H9 (cell line): ENCODE measurements around the gene HPS3. TPM values are rescaled to one million over a fixed set of nuclear protein-coding genes. Genes with fewer than 3 reads are reported as not detected.

ENCODE experiments used
- DNase-seq: peaks from one replicate; pipeline ENCODE4 v3.0.0-alpha.2; 2017
- H2AFZ ChIP-seq: one replicate; pipeline ENCODE4 v1.6.1; 2013; ENCODE audit warnings: mild to moderate bottlenecking, low read length, control low read depth, moderate library complexity
- H2AK5ac ChIP-seq: 2 replicates; pipeline ENCODE4 v1.6.1; 2013; ENCODE audit warnings: low read length, control low read depth, mixed read lengths; ENCODE audit not compliant: insufficient read length
- H2BK120ac ChIP-seq: one replicate; pipeline ENCODE4 v1.6.1; 2013; ENCODE audit warnings: low read depth, mild to moderate bottlenecking, low read length, control low read depth, inconsistent platforms; ENCODE audit not compliant: poor library complexity, severe bottlenecking
- H2BK12ac ChIP-seq: 2 replicates; pipeline ENCODE4 v1.6.1; 2013; ENCODE audit warnings: low read length, control low read depth, mixed read lengths, low read depth; ENCODE audit not compliant: insufficient read length
- H2BK15ac ChIP-seq: 2 replicates; pipeline ENCODE4 v1.6.1; 2013; ENCODE audit warnings: low read depth, low read length, control low read depth
- H2BK20ac ChIP-seq: one replicate; pipeline ENCODE4 v1.6.1; 2013; ENCODE audit warnings: low read depth, mild to moderate bottlenecking, low read length, control low read depth, inconsistent platforms; ENCODE audit not compliant: poor library complexity, severe bottlenecking
- H2BK5ac ChIP-seq: 2 replicates; pipeline ENCODE4 v1.6.1; 2013; ENCODE audit warnings: low read length, control low read depth, mixed read lengths; ENCODE audit not compliant: insufficient read length
- H3K14ac ChIP-seq: 2 replicates; pipeline ENCODE4 v1.6.1; 2013; ENCODE audit warnings: low read length, control low read depth; ENCODE audit not compliant: insufficient read depth
- H3K18ac ChIP-seq: 2 replicates; pipeline ENCODE4 v1.6.1; 2013; ENCODE audit warnings: low read depth, mild to moderate bottlenecking, mixed read lengths, low read length, control low read depth; ENCODE audit not compliant: insufficient read length
- H3K23ac ChIP-seq: 2 replicates; pipeline ENCODE4 v1.6.1; 2013; ENCODE audit warnings: low read length, control low read depth, mixed read lengths, low read depth; ENCODE audit not compliant: insufficient read length
- H3K23me2 ChIP-seq: 2 replicates; pipeline ENCODE4 v1.6.1; 2013; ENCODE audit warnings: low read depth, mild to moderate bottlenecking, mixed read lengths, low read length, control low read depth; ENCODE audit not compliant: insufficient read length, poor library complexity, severe bottlenecking
- H3K27ac ChIP-seq: 2 replicates; pipeline ENCODE4 v1.5.1; 2013; ENCODE audit warnings: low read length, control low read depth, mixed read lengths, low read depth; ENCODE audit not compliant: insufficient read length
- H3K27me3 ChIP-seq: 2 replicates; pipeline ENCODE4 v1.6.1; 2013; ENCODE audit warnings: low read length, control low read depth, inconsistent platforms; ENCODE audit not compliant: insufficient read depth
- H3K4ac ChIP-seq: 2 replicates; pipeline ENCODE4 v1.6.1; 2013; ENCODE audit warnings: low read depth, mild to moderate bottlenecking, control low read depth, inconsistent platforms, low read length, moderate library complexity
- H3K4me1 ChIP-seq: 2 replicates; pipeline ENCODE4 v1.6.1; 2013; ENCODE audit warnings: low read length, control low read depth, inconsistent platforms; ENCODE audit not compliant: insufficient read depth
- H3K4me2 ChIP-seq: 2 replicates; pipeline ENCODE4 v1.6.1; 2013; ENCODE audit warnings: low read length, control low read depth, mixed read lengths; ENCODE audit not compliant: insufficient read length, insufficient read depth
- H3K56ac ChIP-seq: 2 replicates; pipeline ENCODE4 v1.6.1; 2013; ENCODE audit warnings: low read depth, mild to moderate bottlenecking, mixed read lengths, low read length, control low read depth; ENCODE audit not compliant: insufficient read length
- H3K79me1 ChIP-seq: 2 replicates; pipeline ENCODE4 v1.6.1; 2013; ENCODE audit warnings: low read depth, mild to moderate bottlenecking, moderate library complexity, low read length, control low read depth, inconsistent platforms; ENCODE audit not compliant: insufficient read depth, poor library complexity, severe bottlenecking
- H3K79me2 ChIP-seq: 2 replicates; pipeline ENCODE4 v1.6.1; 2013; ENCODE audit warnings: low read length, control low read depth, inconsistent platforms; ENCODE audit not compliant: insufficient read depth
- H3K9ac ChIP-seq: 2 replicates; pipeline ENCODE4 v1.6.1; 2013; ENCODE audit warnings: low read length, control low read depth, mixed read lengths; ENCODE audit not compliant: insufficient read length; ENCODE audit errors: extremely low read depth
- H3K9me3 ChIP-seq: one replicate; pipeline ENCODE4 v1.6.1; 2013; ENCODE audit warnings: low read depth, low read length, inconsistent platforms; ENCODE audit not compliant: control insufficient read depth
- H3T11ph ChIP-seq: one replicate; pipeline ENCODE4 v1.6.1; 2013; ENCODE audit warnings: mild to moderate bottlenecking, low read length, control low read depth, inconsistent platforms
- H4K20me1 ChIP-seq: one replicate; pipeline ENCODE4 v1.6.1; 2013; ENCODE audit not compliant: control insufficient read depth, insufficient read length, insufficient read depth
- H4K5ac ChIP-seq: 2 replicates; pipeline ENCODE4 v1.6.1; 2013; ENCODE audit warnings: low read depth, mild to moderate bottlenecking, mixed read lengths, low read length, control low read depth; ENCODE audit not compliant: insufficient read length
- H4K8ac ChIP-seq: replicated peaks from 2 replicates; pipeline ENCODE4 v1.6.1; 2013; ENCODE audit warnings: low read length, control low read depth, mixed read lengths, low read depth; ENCODE audit not compliant: insufficient read length
- H4K91ac ChIP-seq: 2 replicates; pipeline ENCODE4 v1.6.1; 2013; ENCODE audit warnings: low read depth, mild to moderate bottlenecking, moderate library complexity, mixed read lengths, low read length, control low read depth; ENCODE audit not compliant: insufficient read length
- H3K27ac Mint-ChIP-seq, 3 experiments: 2 replicates in 2 of 3; 3 replicates in 1 of 3; pipeline ENCODE4 v1.8.0; 2020 to 2021; ENCODE audit warnings: mixed read lengths in 3 of 3, mild to moderate bottlenecking in 1 of 3, moderate library complexity in 1 of 3
- H3K27me3 Mint-ChIP-seq: 2 replicates; pipeline ENCODE4 v1.8.0; 2021; ENCODE audit warnings: low read depth, mild to moderate bottlenecking, moderate library complexity, mixed read lengths
- H3K36me3 Mint-ChIP-seq, 3 experiments: 2 replicates in 2 of 3; 3 replicates in 1 of 3; pipeline ENCODE4 v1.8.0; 2020 to 2021; ENCODE audit warnings: low read depth in 3 of 3, mixed read lengths in 3 of 3; ENCODE audit not compliant: insufficient read depth in 1 of 3
- H3K4me1 Mint-ChIP-seq, 2 experiments: 2 replicates each; pipeline ENCODE4 v1.8.0; 2020; ENCODE audit warnings: mixed read lengths in 2 of 2
- H3K4me3 Mint-ChIP-seq, 2 experiments: 2 replicates in 1 of 2; 3 replicates in 1 of 2; pipeline ENCODE4 v1.8.0; 2020 to 2021; ENCODE audit warnings: mild to moderate bottlenecking in 2 of 2, mixed read lengths in 2 of 2, moderate library complexity in 1 of 2
- H3K9me3 Mint-ChIP-seq, 2 experiments: 2 replicates in 1 of 2; 3 replicates in 1 of 2; pipeline ENCODE4 v1.8.0; 2020; ENCODE audit warnings: mild to moderate bottlenecking in 2 of 2, mixed read lengths in 2 of 2, moderate library complexity in 1 of 2
- CTCF ChIP-seq: fragments of 200-600 bp; sonication (generic); conservative IDR thresholded peaks from 3 replicates; pipeline ENCODE4 v1.8.0; 2021; ENCODE audit warnings: antibody characterized with exemption, mild to moderate bottlenecking
- WGBS: extraction: QIAGEN DNeasy Blood & Tissue Kit; methylation state at CpG from one replicate; pipeline ENCODE4 v1.1.7; 2013; ENCODE audit warnings: missing lambda C conversion rate, low lambda C conversion rate, mixed read lengths; ENCODE audit not compliant: insufficient read length; ENCODE audit errors: extremely low coverage; 5-methylcytosine and 5-hydroxymethylcytosine counted together
- total RNA-seq: library from RNA; stranded (reverse); gene quantifications from 2 replicates; pipeline ENCODE4 v1.2.1, GENCODE V29; 2021

Gene HPS3
- total RNA-seq, 1 experiment from 2014 or later: 46.5 TPM

- Histone ChIP-seq H3K9ac (peak overlapping the region; percentile 5), H3K14ac (no peak overlapping the region), H3K9me3 (no peaks in the 10 kb centered on the region), H3K18ac (no peak overlapping the region), H4K91ac (no peak overlapping the region), H3K23ac (no peak overlapping the region), H4K5ac (no peak overlapping the region), H3K56ac (no peak overlapping the region), H4K8ac (no peak overlapping the region), H2BK15ac (no peak overlapping the region), H3K79me1 (no peaks in the 10 kb centered on the region), H4K20me1 (no peaks in the 10 kb centered on the region), H3K4ac (no peak overlapping the region), H3K79me2 (no peaks in the 10 kb centered on the region), H2AFZ (no peak overlapping the region), H3K27ac (peak overlapping the region; percentile 77), H3K4me2 (peak overlapping the region; percentile 30), H2BK20ac (no peak overlapping the region), H3K4me1 (peaks cover 8% of the 10 kb centered on the region), H2BK5ac (no peak overlapping the region), H3K23me2 (peaks cover 3% of the 10 kb centered on the region), H2BK120ac (no peak overlapping the region), H3K27me3 (no peaks in the 10 kb centered on the region), H2BK12ac (no peak overlapping the region), H2AK5ac (no peak overlapping the region), H3T11ph (no peak overlapping the region)
- Mint-ChIP-seq H3K4me1 (peaks cover 63 to 68% of the 10 kb centered on the region in 2 experiments), H3K27ac (peak overlapping the region; percentile 94 to 100 (median 99)), H3K9me3 (no peaks in the 10 kb centered on the region; a peak in 1 of 5 replicates), H3K4me3 (peak overlapping the region; percentile 38 to 73), H3K36me3 (no peaks in the 10 kb centered on the region; a peak in 2 of 7 replicates), H3K27me3 (no peaks in the 10 kb centered on the region)
- peak; percentile 67 for DNase-seq
- no CpG with 5 or more reads among the region's 5 CpGs for WGBS
- TF ChIP-seq CTCF: no peak
Measured at GRCh38 chr3:149197669-149198068, 68.2 kb downstream of the HPS3 start.
